HL-60/S4 (cell line): Measurements from ENCODE around the gene PTPRT.

Experiments used
- in situ Hi-C: fragments of 300-500 bp; cut with MboI; formaldehyde crosslinking; loops from 2 replicates; pipeline ENCODE4 v1.14.3; 2022; ENCODE audit warnings: low sequenced_read_pairs

The PTPRT gene

DNA sequence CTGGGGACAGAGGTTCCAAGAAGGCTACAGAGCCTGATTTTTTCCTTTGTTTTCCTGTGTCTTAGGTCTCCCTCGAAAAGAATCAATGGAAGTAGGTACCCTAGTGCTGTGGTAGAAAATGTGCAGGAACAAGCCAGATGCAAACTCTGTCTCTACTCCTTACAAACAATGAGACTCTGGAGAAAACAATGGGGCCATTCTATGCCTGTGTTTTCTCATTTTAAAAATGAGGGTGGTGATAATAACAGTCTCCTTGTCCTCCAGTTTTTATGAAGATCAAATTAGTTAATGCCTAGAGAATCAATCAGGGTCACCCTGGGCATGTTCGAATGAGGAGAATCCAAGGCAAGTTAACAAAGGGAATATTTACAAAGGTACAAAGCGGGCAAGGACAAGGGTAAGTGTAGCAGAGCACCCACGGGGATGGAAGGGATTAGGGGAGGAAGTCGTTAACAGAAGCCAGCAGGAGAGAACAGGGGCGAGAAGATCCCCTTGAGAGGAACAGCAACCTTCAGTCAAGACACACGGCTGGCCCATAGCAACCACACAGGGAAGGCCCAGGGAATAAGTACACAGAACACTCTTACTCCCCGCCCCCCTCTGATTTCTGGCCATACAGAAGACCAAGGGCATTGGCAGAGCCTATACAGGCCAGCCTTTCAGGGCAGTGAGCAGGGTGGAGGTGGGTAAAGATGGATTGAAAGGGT is 342.8 kb downstream of the PTPRT start:
- in situ Hi-C loops, result no loop called here

GRCh38 chr20:42844751-42845150 is 345.0 kb downstream of the PTPRT start:
- in situ Hi-C loops, result no loop called here

DNA sequence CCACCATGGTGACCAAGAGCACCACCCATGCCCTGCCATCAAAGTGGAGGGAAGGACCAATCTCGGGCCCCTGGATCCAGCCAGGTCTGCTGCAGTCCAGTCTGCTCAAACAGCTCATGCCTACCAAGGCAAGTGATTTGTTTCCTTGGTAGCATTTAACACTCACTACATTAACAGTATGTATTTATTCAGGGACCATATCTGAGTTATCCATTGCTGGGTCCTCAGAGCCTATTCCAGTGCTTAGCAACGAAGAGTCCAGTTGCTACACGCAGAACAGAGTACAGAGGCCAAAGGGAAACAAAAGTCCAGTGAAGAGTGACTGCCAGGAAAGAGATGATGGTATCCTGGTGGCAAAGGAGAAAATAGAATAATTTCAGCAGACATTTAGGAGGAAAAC is 352.2 kb downstream of the PTPRT start:
- in situ Hi-C loops, result no loop called here

DNA sequence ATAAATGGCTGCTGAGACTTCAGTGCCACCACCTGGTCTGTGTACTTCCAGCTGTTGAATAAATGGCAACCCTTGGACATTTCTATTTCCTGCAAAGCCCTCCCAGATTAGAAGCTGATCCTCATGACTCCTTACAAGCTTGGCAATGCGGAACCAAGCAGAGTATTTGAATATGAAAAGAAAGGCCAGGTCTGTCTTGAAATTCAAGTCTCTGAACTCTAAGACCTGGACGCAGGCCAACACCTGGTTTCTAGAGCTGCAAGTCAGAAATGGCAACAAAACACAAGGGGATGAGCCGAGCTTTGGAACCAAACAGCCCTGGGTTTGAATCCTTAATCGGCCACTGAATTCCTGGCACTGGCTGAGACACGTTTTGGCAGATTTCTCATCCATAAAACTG is 353.4 kb downstream of the PTPRT start:
- in situ Hi-C loops, result no loop called here

DNA sequence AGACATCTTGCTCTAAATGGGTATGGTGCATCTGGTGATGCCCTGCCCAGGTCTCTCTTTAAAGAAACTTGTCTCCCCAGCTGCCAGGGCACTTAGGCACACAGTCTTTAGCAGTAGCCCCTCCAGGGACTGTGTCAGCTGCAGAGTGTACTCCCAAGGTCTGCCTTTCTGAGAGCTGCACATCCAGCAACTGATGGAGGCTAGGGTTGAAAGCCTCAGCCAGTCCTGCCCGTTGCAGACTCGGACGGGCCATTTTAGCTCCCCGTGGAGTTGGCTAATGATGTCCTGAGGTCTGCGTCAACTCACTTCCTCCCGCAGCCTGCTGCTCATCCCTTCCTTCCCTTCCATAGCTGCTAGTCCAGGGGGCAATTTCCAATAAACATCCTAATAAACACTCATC is 381.8 kb downstream of the PTPRT start:
- in situ Hi-C loops, result no loop called here

DNA sequence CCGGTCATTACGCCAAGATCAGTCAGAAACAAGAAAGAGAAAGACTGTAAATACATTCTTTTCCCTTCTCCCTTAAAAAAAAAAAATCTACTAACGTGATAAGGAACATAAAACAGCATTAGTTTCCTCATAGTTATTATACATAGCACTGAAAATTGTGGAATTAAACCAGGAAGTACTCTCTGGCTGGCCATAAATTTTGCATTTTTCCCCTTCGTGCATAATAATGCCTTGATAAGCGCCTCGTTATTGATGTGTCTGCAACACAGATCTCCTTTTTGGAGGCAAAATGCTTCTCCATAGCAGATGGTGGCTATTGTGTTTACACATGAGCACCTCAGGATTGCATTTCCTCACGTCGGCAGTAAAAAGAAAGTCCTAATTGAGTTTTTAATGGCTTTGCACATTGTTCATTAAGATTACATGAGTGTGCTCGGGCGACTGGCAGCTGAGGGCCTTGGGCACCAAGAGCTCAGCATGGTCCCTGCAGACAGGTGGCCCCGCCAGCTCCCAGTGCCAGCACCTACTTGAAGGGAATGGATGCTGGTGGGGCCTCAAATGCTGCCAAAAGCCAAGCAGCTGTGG is 394.5 kb downstream of the PTPRT start:
- in situ Hi-C loops, result no loop called here

DNA sequence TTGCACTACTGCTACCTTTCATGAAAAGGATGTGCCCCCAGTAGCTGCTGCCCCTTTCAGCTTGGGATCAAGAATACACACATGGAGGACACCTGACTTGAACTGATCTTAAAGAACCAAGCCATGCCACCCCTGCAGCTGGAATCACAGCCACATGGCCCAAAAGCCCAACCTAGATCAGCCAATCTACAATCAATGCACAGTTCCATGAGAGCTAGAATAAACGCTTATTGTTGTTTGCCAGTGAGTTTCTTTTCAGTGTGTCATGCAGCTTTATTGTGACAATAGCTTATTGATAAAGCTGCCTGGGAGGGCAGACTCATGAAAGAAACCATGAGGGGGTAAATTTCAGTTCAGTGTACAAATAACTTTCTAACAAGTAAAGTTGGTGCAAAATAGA is 397.7 kb downstream of the PTPRT start:
- in situ Hi-C loops, result no loop called here

- in situ Hi-C loops, result no loop called here
These were observed 399.6 kb downstream of the PTPRT start for GRCh38 chr20:42790111-42790510.

DNA sequence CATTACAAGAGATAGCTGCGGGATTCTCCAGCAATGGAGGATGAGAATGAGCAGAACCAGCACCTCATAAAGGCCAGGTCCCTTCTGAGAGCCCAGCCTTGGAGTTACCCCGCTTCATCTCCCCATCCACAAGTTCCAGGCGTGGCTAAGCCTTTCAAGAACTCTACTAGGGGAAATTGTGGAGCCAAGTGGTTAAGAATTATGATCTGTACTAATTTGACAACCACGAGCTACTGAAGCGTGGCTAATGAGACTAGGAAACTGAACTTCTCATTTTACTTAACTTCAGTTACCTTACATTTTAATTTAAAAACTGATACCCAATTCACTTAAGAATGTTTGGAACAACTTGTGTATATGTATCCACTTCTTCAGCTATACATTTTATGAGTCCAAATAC is 401.0 kb downstream of the PTPRT start:
- in situ Hi-C loops, result no loop called here

DNA sequence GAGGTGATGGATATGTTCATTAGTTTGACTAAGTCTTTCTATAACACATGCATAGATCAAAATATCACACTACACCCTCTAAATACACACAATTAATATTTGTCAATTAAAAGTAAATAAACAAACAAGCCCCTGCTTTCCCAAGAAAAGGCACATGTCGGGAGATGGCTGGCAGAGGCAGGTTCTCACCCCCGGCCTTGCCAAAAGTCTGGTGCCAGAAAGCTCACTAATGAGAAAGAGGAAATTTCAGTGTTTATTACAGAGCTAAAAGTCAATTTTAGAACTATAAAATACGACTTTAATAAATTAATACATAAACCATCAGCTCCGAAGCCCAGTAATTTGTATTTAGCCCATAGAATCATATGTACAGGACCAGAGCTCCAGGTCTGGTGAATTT is 404.7 kb downstream of the PTPRT start:
- in situ Hi-C loops, result no loop called here

GRCh38 chr20:42779216-42779615 is 410.5 kb downstream of the PTPRT start:
- in situ Hi-C loops, result no loop called here

DNA sequence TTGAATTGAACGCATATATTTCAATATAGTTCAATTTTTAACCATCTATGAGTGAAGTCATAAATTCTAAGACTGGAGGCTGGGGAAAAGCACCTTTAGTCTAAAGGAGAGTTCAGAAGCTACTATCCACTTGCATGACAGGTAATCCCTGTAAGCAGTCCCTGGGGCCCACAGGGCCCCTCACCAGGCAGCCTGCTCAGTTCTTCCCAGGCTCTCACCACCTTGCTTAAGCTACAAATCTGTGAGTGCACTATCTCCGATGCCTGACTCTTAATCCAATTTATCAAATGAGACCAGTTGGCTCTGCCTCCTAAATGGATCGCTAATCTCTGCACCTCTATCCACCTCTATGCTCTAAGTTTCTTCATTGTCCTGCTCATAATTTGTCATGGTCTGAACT is 413.8 kb downstream of the PTPRT start:
- in situ Hi-C loops, result no loop called here

DNA sequence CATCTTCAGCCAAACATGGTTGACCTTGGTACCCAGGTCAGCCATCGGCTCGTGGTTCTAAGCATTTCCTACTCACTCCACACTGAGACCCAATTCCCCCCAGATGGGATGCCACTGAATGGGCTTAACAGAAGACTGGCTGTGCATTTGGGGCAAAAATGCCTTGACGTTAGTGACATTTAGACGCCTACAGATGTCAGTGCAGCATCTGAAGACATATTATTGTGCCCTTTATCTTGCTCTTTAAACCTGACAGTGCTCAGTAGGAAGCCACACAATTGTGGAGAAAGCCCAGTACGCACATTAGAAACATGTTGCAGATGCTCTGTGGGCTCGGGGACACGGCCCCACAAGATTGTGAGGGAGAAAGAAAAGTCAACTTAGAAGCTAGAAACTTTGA is 414.7 kb downstream of the PTPRT start:
- in situ Hi-C loops, result no loop called here

GRCh38 chr20:42763015-42763414 is 426.7 kb downstream of the PTPRT start:
- in situ Hi-C loops, result no loop called here

DNA sequence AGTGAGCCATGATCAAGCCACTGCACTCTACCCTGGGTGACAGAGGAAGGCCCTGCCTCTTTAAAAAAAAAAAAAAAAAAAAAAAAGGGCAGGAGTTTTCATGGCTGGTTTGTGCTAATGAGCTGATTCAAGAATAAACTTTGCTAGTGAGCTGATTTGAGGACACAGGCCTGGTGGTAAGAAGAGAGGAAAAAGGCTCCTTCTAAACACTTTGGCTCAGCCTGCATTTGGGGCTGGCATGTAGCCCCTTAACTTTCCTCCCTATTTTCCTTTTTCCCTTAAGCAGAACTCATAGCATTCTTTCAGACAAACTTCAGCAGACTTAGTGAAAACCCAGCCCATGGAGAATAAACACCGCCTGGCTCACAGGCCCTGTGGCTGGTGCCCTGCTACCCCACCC is 432.7 kb downstream of the PTPRT start:
- in situ Hi-C loops, result no loop called here

GRCh38 chr20:42754706-42755105 is 435.0 kb downstream of the PTPRT start:
- in situ Hi-C loops, result no loop called here

- in situ Hi-C loops, result no loop called here
These were observed 437.1 kb downstream of the PTPRT start for GRCh38 chr20:42752620-42753019.

DNA sequence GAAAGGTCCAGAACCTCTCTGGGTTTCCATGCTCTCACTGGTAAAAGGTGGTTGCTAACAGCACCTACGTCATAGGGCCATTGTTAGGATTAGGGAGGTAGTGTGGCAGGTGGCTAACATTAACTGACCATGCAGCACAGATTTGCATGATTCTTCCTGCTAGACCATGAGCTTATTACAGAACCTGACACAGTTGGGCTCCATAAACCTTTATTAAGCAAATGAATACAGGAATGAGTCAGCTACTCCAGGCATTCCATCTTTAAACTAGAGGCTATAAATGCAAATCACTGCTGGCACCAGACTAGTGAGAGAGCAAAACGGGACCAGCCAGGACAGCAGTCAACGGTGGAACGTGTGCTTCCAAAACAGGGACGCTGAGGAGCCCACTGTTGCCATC is 440.1 kb downstream of the PTPRT start:
- in situ Hi-C loops, result no loop called here

DNA sequence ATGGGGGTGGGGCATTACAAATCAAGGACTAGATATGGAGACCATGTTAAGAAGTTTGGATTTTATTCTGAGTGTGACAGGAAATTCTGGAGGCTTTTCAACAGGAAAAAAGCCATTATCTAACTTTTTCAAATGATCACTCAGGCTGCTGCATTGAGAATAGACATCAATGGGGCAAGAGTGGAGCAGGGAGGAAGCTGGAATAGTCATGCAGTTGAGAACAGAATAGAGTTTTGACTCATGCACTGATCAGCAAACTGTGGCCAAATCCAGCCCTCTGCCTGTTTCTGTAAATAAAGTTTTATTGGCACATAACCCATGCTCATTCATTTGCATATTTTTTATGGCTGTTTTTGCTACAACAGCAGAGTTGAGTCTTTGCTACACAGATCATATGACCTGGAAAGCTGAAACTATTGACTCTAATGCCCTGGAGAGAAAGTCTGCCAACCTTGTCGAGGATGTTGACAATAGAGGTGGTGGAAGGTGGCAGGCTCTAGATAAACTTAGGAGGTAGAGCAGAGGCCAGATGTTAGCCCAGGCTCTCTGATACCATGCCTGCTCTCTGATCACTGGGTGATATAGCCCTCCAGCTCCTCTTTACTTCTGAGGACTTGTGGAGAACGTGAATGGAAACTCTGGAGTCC is 441.8 kb downstream of the PTPRT start:
- in situ Hi-C loops, result no loop called here

- in situ Hi-C loops, result no loop called here
These were observed 444.8 kb downstream of the PTPRT start for GRCh38 chr20:42744756-42745465.

GRCh38 chr20:42742926-42743325 is 446.8 kb downstream of the PTPRT start:
- in situ Hi-C loops, result no loop called here

- in situ Hi-C loops, result no loop called here
These were observed 447.8 kb downstream of the PTPRT start for GRCh38 chr20:42741906-42742305.
